ENCODE measurements around the gene SCT.

- no peak for TF ChIP-seq ZNF70 (CRISPR knock-in tag; IDR thresholded peaks at IDR 0.05)
- no peak for TF ChIP-seq ZFP30 (CRISPR knock-in tag; IDR thresholded peaks at IDR 0.05)
- TF ChIP-seq RARB (CRISPR knock-in tag; IDR thresholded peaks at IDR 0.05): no peak
- no peak for TF ChIP-seq ZFP3 (CRISPR knock-in tag; IDR thresholded peaks at IDR 0.05)
- no peak for TF ChIP-seq TCF4 (CRISPR knock-in tag; IDR thresholded peaks at IDR 0.05; ENCODE audit: borderline replicate concordance)
- TF ChIP-seq ZNF8 (CRISPR knock-in tag; IDR thresholded peaks at IDR 0.05): no peak
- TF ChIP-seq GLIS3 (CRISPR knock-in tag; IDR thresholded peaks at IDR 0.05): no peak
- TF ChIP-seq CREB5 (CRISPR knock-in tag; IDR thresholded peaks at IDR 0.05; ENCODE audit: low read depth): no peak
- no peak for TF ChIP-seq CSDC2 (CRISPR knock-in tag; IDR thresholded peaks at IDR 0.05)
- no peak for TF ChIP-seq OSR1 (CRISPR knock-in tag; IDR thresholded peaks at IDR 0.05)
Measured at GRCh38 chr11:581342-581741, 45.6 kb downstream of the SCT start.

Data from SK-N-SH treated with all-trans-retinoic acid at 6 μM for 48 hours (cell line).